Measurements from ENCODE around the gene TDRD10.

Gene TDRD10

DNA sequence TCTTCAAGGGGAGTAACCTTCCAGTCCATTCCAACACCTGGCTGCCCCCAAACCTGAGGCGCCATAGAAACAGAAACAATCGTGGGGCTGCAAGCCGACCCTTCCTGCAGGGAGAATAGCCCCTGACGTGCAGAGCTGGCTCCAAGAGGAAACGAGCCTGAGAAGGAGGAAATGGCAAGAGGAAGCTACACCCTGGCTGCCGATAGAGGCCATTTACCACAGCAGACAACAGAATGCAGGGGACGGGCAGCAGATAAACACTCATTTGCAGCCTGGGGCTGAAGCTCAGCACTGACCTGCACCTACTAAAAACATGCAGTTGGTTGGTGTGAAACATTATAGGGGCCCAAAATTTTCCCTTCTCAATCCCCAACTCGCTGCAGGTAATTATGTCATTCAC lies 8.7 kb upstream of the TDRD10 start:
- no peaks in the 10 kb centered on the region for H3K9me3 ChIP-seq (ENCODE audit: insufficient read depth, low read length, severe bottlenecking)
- H3K79me2 ChIP-seq (ENCODE audit: insufficient read depth, low read length), result no peaks in the 10 kb centered on the region
- H3K4me3 ChIP-seq (ENCODE audit: low read depth in 1 of 2, low read length in 2 of 2), result no peak overlapping the region
- H4K20me1 ChIP-seq (ENCODE audit: insufficient read depth, low read length), result no peaks in the 10 kb centered on the region
- TF ChIP-seq, protein P1, sequence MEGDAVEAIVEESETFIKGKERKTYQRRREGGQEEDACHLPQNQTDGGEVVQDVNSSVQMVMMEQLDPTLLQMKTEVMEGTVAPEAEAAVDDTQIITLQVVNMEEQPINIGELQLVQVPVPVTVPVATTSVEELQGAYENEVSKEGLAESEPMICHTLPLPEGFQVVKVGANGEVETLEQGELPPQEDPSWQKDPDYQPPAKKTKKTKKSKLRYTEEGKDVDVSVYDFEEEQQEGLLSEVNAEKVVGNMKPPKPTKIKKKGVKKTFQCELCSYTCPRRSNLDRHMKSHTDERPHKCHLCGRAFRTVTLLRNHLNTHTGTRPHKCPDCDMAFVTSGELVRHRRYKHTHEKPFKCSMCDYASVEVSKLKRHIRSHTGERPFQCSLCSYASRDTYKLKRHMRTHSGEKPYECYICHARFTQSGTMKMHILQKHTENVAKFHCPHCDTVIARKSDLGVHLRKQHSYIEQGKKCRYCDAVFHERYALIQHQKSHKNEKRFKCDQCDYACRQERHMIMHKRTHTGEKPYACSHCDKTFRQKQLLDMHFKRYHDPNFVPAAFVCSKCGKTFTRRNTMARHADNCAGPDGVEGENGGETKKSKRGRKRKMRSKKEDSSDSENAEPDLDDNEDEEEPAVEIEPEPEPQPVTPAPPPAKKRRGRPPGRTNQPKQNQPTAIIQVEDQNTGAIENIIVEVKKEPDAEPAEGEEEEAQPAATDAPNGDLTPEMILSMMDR (IDR thresholded peaks at IDR 0.05; ENCODE audit: borderline replicate concordance, extremely low read depth, low read length, poor library complexity, severe bottlenecking), result no peak
- TF ChIP-seq EZH2 (IDR thresholded peaks at IDR 0.05; ENCODE audit: borderline replicate concordance, low read depth, low read length, severe bottlenecking), result no peak
- no peak for DNase-seq
- H2AFZ ChIP-seq (ENCODE audit: low read depth, low read length), result no peak overlapping the region
- H3K36me3 ChIP-seq (ENCODE audit: insufficient read depth, low read length), result no peaks in the 10 kb centered on the region
- ATAC-seq (ENCODE audit: insufficient read depth, low read depth), result no peak
- no peak overlapping the region for H3K27ac ChIP-seq (ENCODE audit: low read length)
- H3K27me3 ChIP-seq (ENCODE audit: insufficient read depth, low read length, poor library complexity), result peaks cover 35% of the 10 kb centered on the region
- H3K9ac ChIP-seq (ENCODE audit: low read depth, low read length), result no peak overlapping the region
- no peak overlapping the region for H3K4me2 ChIP-seq (ENCODE audit: insufficient read depth, low read length)
- no peaks in the 10 kb centered on the region for H3K4me1 ChIP-seq (ENCODE audit: insufficient read depth, low read length)

DNA sequence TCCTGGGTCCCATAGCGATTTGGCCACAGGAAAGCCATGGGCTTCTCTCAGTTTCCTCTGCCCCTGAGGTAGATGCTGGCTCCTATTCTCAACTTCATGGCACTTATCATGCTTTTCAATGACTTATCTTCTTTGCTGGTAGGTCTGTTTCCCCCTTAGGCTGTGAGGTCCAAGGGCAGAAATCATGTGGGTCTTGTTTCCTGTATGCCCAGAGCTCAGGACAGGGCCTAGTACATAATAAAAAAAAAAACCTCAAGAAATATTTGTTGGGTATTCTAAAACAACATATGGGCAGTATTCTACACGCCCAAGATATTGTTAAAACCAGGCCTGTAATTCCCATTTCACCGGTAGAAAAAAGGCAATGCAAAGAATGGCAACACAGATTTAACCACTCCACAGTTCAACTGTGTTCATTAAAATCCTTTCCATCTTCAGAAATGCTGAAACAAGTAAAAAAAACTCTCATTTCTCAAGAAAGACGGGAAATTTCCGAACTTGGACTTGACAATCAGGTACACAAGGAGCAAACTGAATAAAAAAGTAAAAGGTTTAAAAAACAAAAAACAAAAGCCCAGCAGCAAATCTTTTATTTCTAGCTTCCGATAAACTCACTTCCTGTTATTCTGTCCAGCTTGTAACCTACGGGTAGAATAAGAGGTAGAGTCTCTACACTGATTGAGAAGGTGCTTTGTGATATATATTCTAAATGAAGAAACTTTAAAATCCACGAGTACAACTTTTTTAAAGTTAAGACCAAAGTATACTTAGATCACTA lies 6.3 kb upstream of the TDRD10 start:
- H3K4me3 ChIP-seq (ENCODE audit: low read depth in 1 of 2, low read length in 2 of 2), result no peak overlapping the region
- no peak overlapping the region for H3K27ac ChIP-seq (ENCODE audit: low read length)
- H3K27me3 ChIP-seq (ENCODE audit: insufficient read depth, low read length, poor library complexity), result peaks cover 38% of the 10 kb centered on the region
- no peak overlapping the region for H3K4me2 ChIP-seq (ENCODE audit: insufficient read depth, low read length)
- DNase-seq, result no peak
- TF ChIP-seq, protein P1 (IDR thresholded peaks at IDR 0.05; ENCODE audit: borderline replicate concordance, extremely low read depth, low read length, poor library complexity, severe bottlenecking), result no peak
- TF ChIP-seq EZH2 (IDR thresholded peaks at IDR 0.05; ENCODE audit: borderline replicate concordance, low read depth, low read length, severe bottlenecking), result no peak
- no peaks in the 10 kb centered on the region for H3K9me3 ChIP-seq (ENCODE audit: insufficient read depth, low read length, severe bottlenecking)
- no peaks in the 10 kb centered on the region for H3K79me2 ChIP-seq (ENCODE audit: insufficient read depth, low read length)
- H3K36me3 ChIP-seq (ENCODE audit: insufficient read depth, low read length), result no peaks in the 10 kb centered on the region
- no peak overlapping the region for H2AFZ ChIP-seq (ENCODE audit: low read depth, low read length)
- no peak for ATAC-seq (ENCODE audit: insufficient read depth, low read depth)
- no peaks in the 10 kb centered on the region for H4K20me1 ChIP-seq (ENCODE audit: insufficient read depth, low read length)
- no peak overlapping the region for H3K9ac ChIP-seq (ENCODE audit: low read depth, low read length)
- H3K4me1 ChIP-seq (ENCODE audit: insufficient read depth, low read length), result no peaks in the 10 kb centered on the region

DNA sequence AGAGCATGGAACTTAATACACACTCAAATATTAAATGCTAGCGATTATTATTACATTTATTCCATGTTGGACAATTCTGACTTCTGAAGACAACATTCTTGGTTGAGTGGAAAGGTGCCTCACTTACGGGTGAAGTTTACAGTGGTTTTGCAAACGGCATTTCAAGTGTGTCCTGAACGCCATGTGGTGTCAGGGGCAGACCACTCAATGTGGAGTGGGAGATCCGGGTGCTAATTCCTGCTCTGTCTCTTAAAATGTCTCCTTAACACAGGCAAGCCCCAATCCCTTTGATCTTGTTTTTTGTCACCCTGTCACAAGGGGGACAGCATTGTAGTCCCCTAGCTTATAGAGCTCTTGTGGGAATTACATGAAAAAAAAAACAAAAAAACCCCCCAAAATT lies 5.6 kb upstream of the TDRD10 start:
- ATAC-seq (ENCODE audit: insufficient read depth, low read depth), result no peak
- Histone ChIP-seq H3K9ac (ENCODE audit: low read depth, low read length) (no peak overlapping the region), H2AFZ (ENCODE audit: low read depth, low read length) (no peak overlapping the region), H3K36me3 (ENCODE audit: insufficient read depth, low read length) (no peaks in the 10 kb centered on the region), H3K27ac (ENCODE audit: low read length) (no peak overlapping the region), H3K27me3 (ENCODE audit: insufficient read depth, low read length, poor library complexity) (peaks cover 38% of the 10 kb centered on the region), H3K9me3 (ENCODE audit: insufficient read depth, low read length, severe bottlenecking) (no peaks in the 10 kb centered on the region), H3K79me2 (ENCODE audit: insufficient read depth, low read length) (no peaks in the 10 kb centered on the region), H4K20me1 (ENCODE audit: insufficient read depth, low read length) (no peaks in the 10 kb centered on the region), H3K4me1 (ENCODE audit: insufficient read depth, low read length) (no peaks in the 10 kb centered on the region), H3K4me3 (ENCODE audit: low read depth in 1 of 2, low read length in 2 of 2) (no peak overlapping the region), H3K4me2 (ENCODE audit: insufficient read depth, low read length) (no peak overlapping the region)
- no peak for DNase-seq
- no peak for TF ChIP-seq EZH2 (IDR thresholded peaks at IDR 0.05; ENCODE audit: borderline replicate concordance, low read depth, low read length, severe bottlenecking)
- TF ChIP-seq, protein P1 (IDR thresholded peaks at IDR 0.05; ENCODE audit: borderline replicate concordance, extremely low read depth, low read length, poor library complexity, severe bottlenecking), result no peak
